Neuronal stem cell (in vitro differentiated cells): ENCODE measurements around the gene TMEM201.
"Not testable (repeated sequence)": the region's sequence is repeated elsewhere in the genome, so short reads cannot be mapped to it uniquely, and the experiment has no call there.

Source experiments
- DNase-seq: peaks from one replicate; pipeline ENCODE4 v3.0.0-alpha.2; 2013; ENCODE audit warnings: low spot score
- H2AFZ ChIP-seq: one replicate; pipeline ENCODE4 v1.6.1; 2013; ENCODE audit warnings: mild to moderate bottlenecking, low read length, inconsistent platforms
- H2AK5ac ChIP-seq: 2 replicates; pipeline ENCODE4 v1.6.1; 2013; ENCODE audit warnings: low read depth, mild to moderate bottlenecking, inconsistent platforms, low read length, moderate library complexity, mixed read lengths
- H2BK120ac ChIP-seq: 2 replicates; pipeline ENCODE4 v1.6.1; 2013; ENCODE audit warnings: low read depth, mild to moderate bottlenecking, inconsistent platforms, low read length, moderate library complexity, mixed read lengths
- H2BK12ac ChIP-seq: one replicate; pipeline ENCODE4 v1.6.1; 2013; ENCODE audit warnings: low read length, inconsistent platforms
- H2BK15ac ChIP-seq: 2 replicates; pipeline ENCODE4 v1.6.1; 2013; ENCODE audit warnings: mild to moderate bottlenecking, low read length, inconsistent platforms, mixed read lengths
- H2BK5ac ChIP-seq: one replicate; pipeline ENCODE4 v1.6.1; 2013; ENCODE audit warnings: inconsistent platforms, mild to moderate bottlenecking, low read length, moderate library complexity
- H3K14ac ChIP-seq: one replicate; pipeline ENCODE4 v1.6.1; 2013; ENCODE audit warnings: low read length, inconsistent platforms
- H3K18ac ChIP-seq: 2 replicates; pipeline ENCODE4 v1.6.1; 2013; ENCODE audit warnings: low read length, inconsistent platforms
- H3K23ac ChIP-seq: 2 replicates; pipeline ENCODE4 v1.6.1; 2013; ENCODE audit warnings: low read depth, mild to moderate bottlenecking, mixed read lengths, low read length, inconsistent platforms; ENCODE audit not compliant: poor library complexity
- H3K27ac ChIP-seq: replicated peaks from 3 replicates; pipeline ENCODE4 v1.5.1; 2013; ENCODE audit warnings: low read length, inconsistent platforms
- H3K27me3 ChIP-seq, 3 experiments: 2 replicates each; pipeline ENCODE4 v1.6.1; 2013; ENCODE audit warnings: low read length in 3 of 3, mild to moderate bottlenecking in 2 of 3, inconsistent platforms in 1 of 3, low read depth in 1 of 3, mixed read lengths in 1 of 3, moderate library complexity in 1 of 3; ENCODE audit not compliant: control insufficient read depth in 3 of 3, insufficient read depth in 3 of 3
- H3K36me3 ChIP-seq, 2 donors: replicated peaks in 1 of 2; 2 replicates each; pipeline ENCODE4 v1.6.1; 2013; ENCODE audit warnings: low read length in 2 of 2; ENCODE audit not compliant: control insufficient read depth in 2 of 2, insufficient read depth in 2 of 2
- H3K4ac ChIP-seq: 2 replicates; pipeline ENCODE4 v1.6.1; 2013; ENCODE audit warnings: inconsistent platforms, mild to moderate bottlenecking, low read length, moderate library complexity
- H3K4me1 ChIP-seq, 2 donors: 1 replicate in 1 of 2; 2 replicates in 1 of 2; pipeline ENCODE4 v1.6.1; 2013; ENCODE audit warnings: low read length in 2 of 2, low read depth in 1 of 2; ENCODE audit not compliant: control insufficient read depth in 2 of 2, insufficient read depth in 1 of 2
- H3K4me2 ChIP-seq: one replicate; pipeline ENCODE4 v1.6.1; 2013; ENCODE audit warnings: mild to moderate bottlenecking, low read length, inconsistent platforms; ENCODE audit not compliant: insufficient read depth, poor library complexity, severe bottlenecking
- H3K4me3 ChIP-seq, 2 donors: 2 replicates each; pipeline ENCODE4 v1.5.1; 2013; ENCODE audit warnings: low read length in 2 of 2, mild to moderate bottlenecking in 2 of 2, inconsistent platforms in 1 of 2, moderate library complexity in 1 of 2
- H3K79me1 ChIP-seq: one replicate; pipeline ENCODE4 v1.6.1; 2013; ENCODE audit warnings: low read depth, mild to moderate bottlenecking, inconsistent platforms, low read length, moderate library complexity
- H3K9ac ChIP-seq: one replicate; pipeline ENCODE4 v1.6.1; 2013; ENCODE audit warnings: mild to moderate bottlenecking, low read depth, low read length, inconsistent platforms; ENCODE audit not compliant: poor library complexity
- H3K9me3 ChIP-seq, 2 donors: replicated peaks in 1 of 2; 2 replicates each; pipeline versions ENCODE3 to v1.6.1; 2013; ENCODE audit warnings: low read length in 2 of 2, mild to moderate bottlenecking in 2 of 2, inconsistent platforms in 1 of 2, low read depth in 1 of 2, mixed read lengths in 1 of 2, moderate library complexity in 1 of 2; ENCODE audit not compliant: control insufficient read depth in 2 of 2, insufficient read depth in 1 of 2
- H4K8ac ChIP-seq: one replicate; pipeline ENCODE4 v1.6.1; 2013; ENCODE audit warnings: low read depth, mild to moderate bottlenecking, inconsistent platforms, low read length, moderate library complexity
- H4K91ac ChIP-seq: one replicate; pipeline ENCODE4 v1.6.1; 2013; ENCODE audit warnings: low read length, low read depth, mild to moderate bottlenecking, inconsistent platforms; ENCODE audit not compliant: poor library complexity
- WGBS, 2 donors: extraction: QIAGEN DNeasy Blood & Tissue Kit; methylation state at CpG; one replicate each; pipeline ENCODE4 v1.1.7; 2013; ENCODE audit warnings: missing lambda C conversion rate in 2 of 2, mixed read lengths in 1 of 2; ENCODE audit not compliant: insufficient read length in 2 of 2, insufficient replicate concordance in 1 of 2; ENCODE audit errors: extremely low coverage in 2 of 2; 5-methylcytosine and 5-hydroxymethylcytosine counted together

The TMEM201 gene

GRCh38 chr1:9624081-9624480 is 35.4 kb downstream of the TMEM201 start:
- Histone ChIP-seq H4K8ac (no peak overlapping the region), H3K23ac (no peak overlapping the region), H2AK5ac (no peak overlapping the region), H3K4me3 (peak overlapping the region in 1 of 2 donors; percentile 3), H3K9me3 (no peaks in the 10 kb centered on the region), H3K36me3 (no peaks in the 10 kb centered on the region), H3K79me1 (peaks cover under 1% of the 10 kb centered on the region), H2BK120ac (no peak overlapping the region), H3K4ac (no peak overlapping the region), H3K9ac (no peak overlapping the region), H2BK12ac (no peak overlapping the region), H4K91ac (no peak overlapping the region), H3K18ac (peak overlapping the region; percentile 59), H2BK15ac (no peak overlapping the region), H3K27me3 (peaks cover 0 to 17% (median 5%) of the 10 kb centered on the region in 3 experiments), H3K4me2 (no peak overlapping the region), H3K14ac (no peak overlapping the region), H2AFZ (no peak overlapping the region), H2BK5ac (no peak overlapping the region), H3K4me1 (peaks cover 6 to 7% of the 10 kb centered on the region in 2 donors), H3K27ac (no peak overlapping the region)
- no peak for DNase-seq
- no CpG with 5 or more reads among the region's 2 CpGs for WGBS, 2 donors

- not testable (repeated sequence) for H2BK120ac ChIP-seq, H3K36me3 ChIP-seq, H2BK12ac ChIP-seq, H3K4me2 ChIP-seq, H4K91ac ChIP-seq, H3K79me1 ChIP-seq, H3K9ac ChIP-seq, H3K27ac ChIP-seq, DNase-seq, H2AK5ac ChIP-seq, H2BK15ac ChIP-seq, H3K18ac ChIP-seq, H2AFZ ChIP-seq, H3K14ac ChIP-seq, H3K4me3 ChIP-seq, H3K4ac ChIP-seq, H3K23ac ChIP-seq, H3K4me1 ChIP-seq, H3K9me3 ChIP-seq, H2BK5ac ChIP-seq, H4K8ac ChIP-seq
- H3K27me3 ChIP-seq, result peaks cover 0 to 19% (median 5%) of the 10 kb centered on the region in 3 experiments
- WGBS, 2 donors, result no CpG with 5 or more reads among the region's 3 CpGs
Observed at GRCh38 chr1:9625030-9625429, 36.3 kb downstream of the TMEM201 start.

- Histone ChIP-seq H3K18ac (no peak overlapping the region), H4K8ac (no peak overlapping the region), H3K79me1 (peaks cover 2% of the 10 kb centered on the region), H2BK15ac (peak overlapping the region; percentile 73), H3K4me3 (no peak overlapping the region), H3K4me2 (no peak overlapping the region), H2BK5ac (no peak overlapping the region), H4K91ac (no peak overlapping the region), H3K27me3 (peaks cover 0 to 29% (median 5%) of the 10 kb centered on the region in 3 experiments), H3K23ac (no peak overlapping the region), H3K27ac (no peak overlapping the region), H3K4me1 (peaks cover 6 to 7% of the 10 kb centered on the region in 2 donors), H2AK5ac (peak overlapping the region; percentile 4), H2BK120ac (no peak overlapping the region), H3K36me3 (no peaks in the 10 kb centered on the region), H3K14ac (no peak overlapping the region), H2BK12ac (no peak overlapping the region), H3K9me3 (no peaks in the 10 kb centered on the region), H3K4ac (no peak overlapping the region), H3K9ac (no peak overlapping the region), H2AFZ (no peak overlapping the region)
- WGBS, 2 donors, result no CpG with 5 or more reads among the region's 9 CpGs
- DNase-seq, result no peak
Observed at GRCh38 chr1:9626201-9626608, 37.5 kb downstream of the TMEM201 start.

DNA sequence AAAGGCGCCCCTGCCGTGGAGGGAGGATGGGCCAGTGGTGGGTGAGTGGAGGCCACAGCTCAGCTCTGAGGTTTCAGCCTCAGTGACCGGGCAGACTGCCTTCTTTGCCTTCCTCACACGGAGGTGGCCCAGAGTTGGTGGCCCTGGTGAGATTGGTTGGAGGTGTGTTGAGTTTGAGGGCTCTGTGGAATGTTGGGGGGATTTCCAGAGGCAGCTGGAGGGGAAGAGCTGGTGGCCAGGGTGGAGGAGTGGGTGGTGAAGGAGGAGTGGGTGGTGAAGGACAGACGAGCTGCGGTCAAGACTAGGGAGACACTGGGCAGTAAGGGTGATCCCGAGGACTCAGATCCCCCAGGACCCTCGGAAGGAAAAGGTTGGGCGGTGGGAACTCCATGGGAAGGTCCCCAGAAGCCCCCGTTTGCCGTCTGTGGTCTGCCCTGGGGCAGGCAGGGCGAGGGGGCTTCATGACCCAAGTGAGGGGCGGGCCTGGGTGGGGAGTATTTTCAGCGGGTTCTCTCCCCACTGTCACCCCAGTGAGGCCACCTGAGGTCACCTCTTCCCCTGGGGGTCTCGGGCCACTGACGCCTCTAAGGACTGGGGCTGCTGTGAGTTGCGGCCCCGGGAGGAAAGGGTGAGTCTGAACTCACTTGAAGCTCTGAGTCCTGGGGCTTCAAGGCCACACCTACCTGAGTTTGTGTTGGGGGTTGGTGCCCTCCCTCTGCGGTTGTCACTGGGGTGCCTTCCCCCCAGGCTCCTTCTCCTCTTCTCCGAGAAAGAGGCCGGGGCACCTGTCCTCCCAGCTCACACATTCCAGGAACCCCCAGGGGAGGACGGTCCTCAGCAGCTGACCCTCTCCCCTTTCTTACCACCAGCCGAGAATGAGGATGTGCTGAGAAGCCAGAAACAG is 40.1 kb downstream of the TMEM201 start:
- peak overlapping the region; percentile 11 for H3K18ac ChIP-seq
- peaks cover 2% of the 10 kb centered on the region for H3K79me1 ChIP-seq
- H3K4me2 ChIP-seq, result no peak overlapping the region
- no peak for DNase-seq
- no peak overlapping the region for H4K8ac ChIP-seq
- H2BK12ac ChIP-seq, result no peak overlapping the region
- H2BK15ac ChIP-seq, result peak overlapping the region; percentile 78
- no peak overlapping the region for H3K14ac ChIP-seq
- H3K27me3 ChIP-seq, result peaks cover 0 to 33% (median 5%) of the 10 kb centered on the region in 3 experiments
- H2AFZ ChIP-seq, result no peak overlapping the region
- H2BK5ac ChIP-seq, result peak overlapping the region; percentile 53
- H3K23ac ChIP-seq, result no peak overlapping the region
- no peak overlapping the region for H3K27ac ChIP-seq
- H3K36me3 ChIP-seq, result no peaks in the 10 kb centered on the region
- no CpG with 5 or more reads among the region's 23 CpGs for WGBS, 2 donors
- H2BK120ac ChIP-seq, result no peak overlapping the region
- no peak overlapping the region for H3K4me3 ChIP-seq
- H3K9ac ChIP-seq, result no peak overlapping the region
- H3K4ac ChIP-seq, result no peak overlapping the region
- H3K4me1 ChIP-seq, result peaks cover 6 to 7% of the 10 kb centered on the region in 2 donors
- peak overlapping the region; percentile 53 for H2AK5ac ChIP-seq
- H4K91ac ChIP-seq, result no peak overlapping the region
- no peaks in the 10 kb centered on the region for H3K9me3 ChIP-seq
